22Rv1 (cell line): ENCODE results near the gene USP3.
A peak's percentile ranks its signal among the peaks of the same experiment; 100 is the strongest.

Experiments
- ZFX ChIP-seq: fragments of 450-650 bp; IDR thresholded peaks from 2 replicates; pipeline ENCODE4 v1.6.1; 2017; ENCODE audit warnings: antibody characterized with exemption, borderline replicate concordance
- TF ChIP-seq, protein P1 (sequence below): fragments of 450-650 bp; IDR thresholded peaks from 2 replicates; pipeline ENCODE4 v1.5.1; 2017; ENCODE audit warnings: mild to moderate bottlenecking

DNA sequence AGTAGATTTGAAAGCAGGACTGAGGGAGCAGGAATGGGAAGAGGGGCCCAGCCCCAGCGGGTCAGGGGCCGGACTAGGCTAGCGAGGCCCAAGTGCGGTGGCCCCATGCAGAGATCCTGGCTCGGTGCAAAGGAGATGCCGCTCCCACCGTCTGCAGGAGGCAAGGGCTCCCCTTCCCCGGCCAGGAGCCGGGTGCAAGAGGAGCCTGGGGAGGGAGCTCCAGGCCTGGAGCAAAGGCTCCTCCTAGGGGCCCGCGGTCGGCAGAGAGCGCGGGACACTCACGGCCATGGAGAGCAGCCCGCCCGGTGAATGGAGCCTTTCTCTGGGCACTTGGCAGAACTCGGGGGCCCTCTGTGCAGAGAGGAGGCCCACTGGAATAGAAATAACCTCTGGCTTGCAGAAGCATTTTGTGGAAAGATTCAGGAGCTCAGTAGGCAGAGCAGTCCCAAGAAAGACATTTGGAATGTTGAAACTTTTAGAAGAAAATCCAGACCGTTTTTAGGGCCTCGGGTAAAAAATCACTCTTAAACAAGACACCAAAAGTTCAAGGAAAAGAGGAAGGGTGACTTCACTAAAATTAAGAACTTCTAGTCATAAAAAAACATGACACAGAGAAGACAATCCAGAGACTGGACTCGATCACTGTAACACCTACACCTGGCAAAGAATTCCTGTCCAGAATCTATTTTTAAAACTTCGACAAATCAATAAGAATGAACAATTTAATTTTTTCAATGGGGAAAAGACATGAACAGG is 43.0 kb upstream of the USP3 start:
- TF ChIP-seq, protein P1, sequence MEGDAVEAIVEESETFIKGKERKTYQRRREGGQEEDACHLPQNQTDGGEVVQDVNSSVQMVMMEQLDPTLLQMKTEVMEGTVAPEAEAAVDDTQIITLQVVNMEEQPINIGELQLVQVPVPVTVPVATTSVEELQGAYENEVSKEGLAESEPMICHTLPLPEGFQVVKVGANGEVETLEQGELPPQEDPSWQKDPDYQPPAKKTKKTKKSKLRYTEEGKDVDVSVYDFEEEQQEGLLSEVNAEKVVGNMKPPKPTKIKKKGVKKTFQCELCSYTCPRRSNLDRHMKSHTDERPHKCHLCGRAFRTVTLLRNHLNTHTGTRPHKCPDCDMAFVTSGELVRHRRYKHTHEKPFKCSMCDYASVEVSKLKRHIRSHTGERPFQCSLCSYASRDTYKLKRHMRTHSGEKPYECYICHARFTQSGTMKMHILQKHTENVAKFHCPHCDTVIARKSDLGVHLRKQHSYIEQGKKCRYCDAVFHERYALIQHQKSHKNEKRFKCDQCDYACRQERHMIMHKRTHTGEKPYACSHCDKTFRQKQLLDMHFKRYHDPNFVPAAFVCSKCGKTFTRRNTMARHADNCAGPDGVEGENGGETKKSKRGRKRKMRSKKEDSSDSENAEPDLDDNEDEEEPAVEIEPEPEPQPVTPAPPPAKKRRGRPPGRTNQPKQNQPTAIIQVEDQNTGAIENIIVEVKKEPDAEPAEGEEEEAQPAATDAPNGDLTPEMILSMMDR: peak; percentile 29
- TF ChIP-seq ZFX: no peak
